Measurements from ENCODE around the gene PRKN.
"Not testable (repeated sequence)": the region's sequence is repeated elsewhere in the genome, so short reads cannot be mapped to it uniquely, and the experiment has no call there.

Gene PRKN

GRCh38 chr6:161341638-161342037 lies 1385.9 kb downstream of the PRKN start:
- no peaks in the 10 kb centered on the region for H3K27me3 ChIP-seq (ENCODE audit: insufficient read depth, low read length, poor library complexity)
- no peak overlapping the region for H3K4me2 ChIP-seq (ENCODE audit: insufficient read depth, low read length)
- H2AFZ ChIP-seq (ENCODE audit: low read depth, low read length): no peak overlapping the region
- no peaks in the 10 kb centered on the region for H3K9me3 ChIP-seq (ENCODE audit: insufficient read depth, low read length, severe bottlenecking)
- no peak overlapping the region for H3K27ac ChIP-seq (ENCODE audit: low read length)
- no peaks in the 10 kb centered on the region for H4K20me1 ChIP-seq (ENCODE audit: insufficient read depth, low read length)
- H3K79me2 ChIP-seq (ENCODE audit: insufficient read depth, low read length): no peaks in the 10 kb centered on the region
- H3K36me3 ChIP-seq (ENCODE audit: insufficient read depth, low read length): no peaks in the 10 kb centered on the region
- no peak for DNase-seq
- no peaks in the 10 kb centered on the region for H3K4me1 ChIP-seq (ENCODE audit: insufficient read depth, low read length)
- ATAC-seq (ENCODE audit: insufficient read depth, low read depth): no peak
- no peak overlapping the region for H3K9ac ChIP-seq (ENCODE audit: low read depth, low read length)
- TF ChIP-seq EZH2 (IDR thresholded peaks at IDR 0.05; ENCODE audit: borderline replicate concordance, low read depth, low read length, severe bottlenecking): no peak
- no peak for TF ChIP-seq CTCF (IDR thresholded peaks at IDR 0.05; ENCODE audit: borderline replicate concordance, extremely low read depth, low read length, poor library complexity, severe bottlenecking)
- no peak overlapping the region for H3K4me3 ChIP-seq (ENCODE audit: low read depth in 1 of 2, low read length in 2 of 2)

GRCh38 chr6:161338015-161338414 lies 1389.6 kb downstream of the PRKN start:
- Histone ChIP-seq H3K4me2 (ENCODE audit: insufficient read depth, low read length) (no peak overlapping the region), H3K9me3 (ENCODE audit: insufficient read depth, low read length, severe bottlenecking) (no peaks in the 10 kb centered on the region), H4K20me1 (ENCODE audit: insufficient read depth, low read length) (no peaks in the 10 kb centered on the region), H2AFZ (ENCODE audit: low read depth, low read length) (no peak overlapping the region), H3K27ac (ENCODE audit: low read length) (no peak overlapping the region), H3K27me3 (ENCODE audit: insufficient read depth, low read length, poor library complexity) (no peaks in the 10 kb centered on the region), H3K4me1 (ENCODE audit: insufficient read depth, low read length) (no peaks in the 10 kb centered on the region), H3K4me3 (ENCODE audit: low read depth in 1 of 2, low read length in 2 of 2) (no peak overlapping the region), H3K79me2 (ENCODE audit: insufficient read depth, low read length) (no peaks in the 10 kb centered on the region), H3K36me3 (ENCODE audit: insufficient read depth, low read length) (no peaks in the 10 kb centered on the region), H3K9ac (ENCODE audit: low read depth, low read length) (no peak overlapping the region)
- no peak for DNase-seq
- no peak for TF ChIP-seq CTCF (IDR thresholded peaks at IDR 0.05; ENCODE audit: borderline replicate concordance, extremely low read depth, low read length, poor library complexity, severe bottlenecking)
- ATAC-seq (ENCODE audit: insufficient read depth, low read depth): no peak

GRCh38 chr6:161336479-161336878 lies 1391.1 kb downstream of the PRKN start:
- H2AFZ ChIP-seq (ENCODE audit: low read depth, low read length): no peak overlapping the region
- no peaks in the 10 kb centered on the region for H3K79me2 ChIP-seq (ENCODE audit: insufficient read depth, low read length)
- TF ChIP-seq EZH2 (IDR thresholded peaks at IDR 0.05; ENCODE audit: borderline replicate concordance, low read depth, low read length, severe bottlenecking): no peak
- no peak for TF ChIP-seq CTCF (IDR thresholded peaks at IDR 0.05; ENCODE audit: borderline replicate concordance, extremely low read depth, low read length, poor library complexity, severe bottlenecking)

GRCh38 chr6:161333410-161333809 lies 1394.2 kb downstream of the PRKN start:
- ATAC-seq (ENCODE audit: insufficient read depth, low read depth): no peak
- H4K20me1 ChIP-seq (ENCODE audit: insufficient read depth, low read length): no peaks in the 10 kb centered on the region
- no peaks in the 10 kb centered on the region for H3K36me3 ChIP-seq (ENCODE audit: insufficient read depth, low read length)
- TF ChIP-seq EZH2 (IDR thresholded peaks at IDR 0.05; ENCODE audit: borderline replicate concordance, low read depth, low read length, severe bottlenecking) (no peak), CTCF (IDR thresholded peaks at IDR 0.05; ENCODE audit: borderline replicate concordance, extremely low read depth, low read length, poor library complexity, severe bottlenecking) (no peak)
- no peak overlapping the region for H2AFZ ChIP-seq (ENCODE audit: low read depth, low read length)
- no peak for DNase-seq
- no peak overlapping the region for H3K4me3 ChIP-seq (ENCODE audit: low read depth in 1 of 2, low read length in 2 of 2)
- H3K9ac ChIP-seq (ENCODE audit: low read depth, low read length): no peak overlapping the region
- no peak overlapping the region for H3K27ac ChIP-seq (ENCODE audit: low read length)
- no peaks in the 10 kb centered on the region for H3K9me3 ChIP-seq (ENCODE audit: insufficient read depth, low read length, severe bottlenecking)
- H3K4me2 ChIP-seq (ENCODE audit: insufficient read depth, low read length): no peak overlapping the region
- H3K4me1 ChIP-seq (ENCODE audit: insufficient read depth, low read length): no peaks in the 10 kb centered on the region
- no peaks in the 10 kb centered on the region for H3K79me2 ChIP-seq (ENCODE audit: insufficient read depth, low read length)
- H3K27me3 ChIP-seq (ENCODE audit: insufficient read depth, low read length, poor library complexity): no peaks in the 10 kb centered on the region

More at GRCh38 chr6:161336479-161336878, 1391.1 kb downstream of the PRKN start:
- Histone ChIP-seq H3K9me3 (ENCODE audit: insufficient read depth, low read length, severe bottlenecking) (no peaks in the 10 kb centered on the region), H4K20me1 (ENCODE audit: insufficient read depth, low read length) (no peaks in the 10 kb centered on the region), H3K4me3 (ENCODE audit: low read depth in 1 of 2, low read length in 2 of 2) (no peak overlapping the region), H3K4me2 (ENCODE audit: insufficient read depth, low read length) (no peak overlapping the region), H3K36me3 (ENCODE audit: insufficient read depth, low read length) (no peaks in the 10 kb centered on the region), H3K27me3 (ENCODE audit: insufficient read depth, low read length, poor library complexity) (no peaks in the 10 kb centered on the region), H3K4me1 (ENCODE audit: insufficient read depth, low read length) (no peaks in the 10 kb centered on the region), H3K9ac (ENCODE audit: low read depth, low read length) (no peak overlapping the region), H3K27ac (ENCODE audit: low read length) (no peak overlapping the region)
- no peak for DNase-seq
- ATAC-seq (ENCODE audit: insufficient read depth, low read depth): no peak

GRCh38 chr6:161331402-161332081 lies 1396.0 kb downstream of the PRKN start:
- H3K27ac ChIP-seq (ENCODE audit: low read length); H3K27me3 ChIP-seq (ENCODE audit: insufficient read depth, low read length, poor library complexity); H3K79me2 ChIP-seq (ENCODE audit: insufficient read depth, low read length); H2AFZ ChIP-seq (ENCODE audit: low read depth, low read length); H4K20me1 ChIP-seq (ENCODE audit: insufficient read depth, low read length); H3K4me3 ChIP-seq (ENCODE audit: low read depth in 1 of 2, low read length in 2 of 2); H3K9ac ChIP-seq (ENCODE audit: low read depth, low read length); ATAC-seq (ENCODE audit: insufficient read depth, low read depth); H3K4me1 ChIP-seq (ENCODE audit: insufficient read depth, low read length); H3K4me2 ChIP-seq (ENCODE audit: insufficient read depth, low read length); DNase-seq; H3K9me3 ChIP-seq (ENCODE audit: insufficient read depth, low read length, severe bottlenecking); H3K36me3 ChIP-seq (ENCODE audit: insufficient read depth, low read length): not testable (repeated sequence)

Measured in DND-41 (cell line).